Esophagus muscularis mucosa (tissue), 3 donors: ENCODE measurements around the gene CMTM2.

Source experiments
- POLR2A ChIP-seq: fragments of 450-650 bp; IDR thresholded peaks from one replicate; pipeline ENCODE4 v1.6.1; 2017; ENCODE audit warnings: antibody characterized with exemption, moderate library complexity, mild to moderate bottlenecking, low read depth
- POLR2AphosphoS5 ChIP-seq, 2 donors: sonication (generic); formaldehyde crosslinking; IDR thresholded peaks; one replicate each; pipeline ENCODE4 v1.6.1; 2017; ENCODE audit warnings: antibody characterized with exemption in 2 of 2
- TF ChIP-seq, protein P1 (sequence below), 3 experiments: fragments of 200-600 bp in 2 of 3; fragments of 450-650 bp in 1 of 3; sonication (generic) in 2 of 3; IDR thresholded peaks; one replicate each; pipeline ENCODE4 v1.5.1; 2017 to 2019; ENCODE audit warnings: antibody characterized with exemption in 3 of 3, mild to moderate bottlenecking in 2 of 3, moderate library complexity in 1 of 3

DNA sequence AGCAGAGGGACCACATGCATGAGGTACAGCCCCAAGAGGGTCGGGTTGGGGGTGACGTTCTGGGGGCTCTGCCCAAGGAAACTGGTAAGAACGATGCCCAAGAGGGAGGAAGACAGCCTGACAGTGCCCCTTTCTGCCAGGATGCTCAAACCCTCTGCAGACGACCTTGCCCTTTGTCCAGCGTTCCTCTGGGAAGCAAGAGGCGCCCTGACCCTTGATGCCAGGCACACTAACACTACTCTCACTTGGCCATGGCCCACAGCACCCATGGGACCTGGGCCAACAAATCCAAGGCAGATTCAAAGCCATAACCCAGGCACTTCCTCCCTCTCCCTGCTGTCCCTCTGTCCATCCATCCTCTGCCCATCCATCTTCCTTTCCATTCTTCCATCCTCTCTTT, 49.8 kb upstream of the CMTM2 start:
- no peak for TF ChIP-seq POLR2AphosphoS5 (IDR thresholded peaks at IDR 0.05)
- TF ChIP-seq, protein P1, sequence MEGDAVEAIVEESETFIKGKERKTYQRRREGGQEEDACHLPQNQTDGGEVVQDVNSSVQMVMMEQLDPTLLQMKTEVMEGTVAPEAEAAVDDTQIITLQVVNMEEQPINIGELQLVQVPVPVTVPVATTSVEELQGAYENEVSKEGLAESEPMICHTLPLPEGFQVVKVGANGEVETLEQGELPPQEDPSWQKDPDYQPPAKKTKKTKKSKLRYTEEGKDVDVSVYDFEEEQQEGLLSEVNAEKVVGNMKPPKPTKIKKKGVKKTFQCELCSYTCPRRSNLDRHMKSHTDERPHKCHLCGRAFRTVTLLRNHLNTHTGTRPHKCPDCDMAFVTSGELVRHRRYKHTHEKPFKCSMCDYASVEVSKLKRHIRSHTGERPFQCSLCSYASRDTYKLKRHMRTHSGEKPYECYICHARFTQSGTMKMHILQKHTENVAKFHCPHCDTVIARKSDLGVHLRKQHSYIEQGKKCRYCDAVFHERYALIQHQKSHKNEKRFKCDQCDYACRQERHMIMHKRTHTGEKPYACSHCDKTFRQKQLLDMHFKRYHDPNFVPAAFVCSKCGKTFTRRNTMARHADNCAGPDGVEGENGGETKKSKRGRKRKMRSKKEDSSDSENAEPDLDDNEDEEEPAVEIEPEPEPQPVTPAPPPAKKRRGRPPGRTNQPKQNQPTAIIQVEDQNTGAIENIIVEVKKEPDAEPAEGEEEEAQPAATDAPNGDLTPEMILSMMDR (IDR thresholded peaks at IDR 0.05), result no peak
- TF ChIP-seq POLR2A, result no peak
